Endothelial cell of umbilical vein (primary cell): ENCODE data around the gene ZNF846. TPM values are rescaled to one million over a fixed set of nuclear protein-coding genes. Genes with fewer than 3 reads are reported as not detected.
A peak's percentile ranks its signal among the peaks of the same experiment; 100 is the strongest.

Experiments
- BruUV-seq: library from RNA; stranded (reverse); fragments of 400-500 nt; replicated peaks from 2 replicates; lab custom pipeline; 2021; lab: Mats Ljungman, UMichigan
- CTCF ChIA-PET: fragments of 300-600, 350-600 bp; sonication (Branson Sonifier 250); formaldehyde crosslinking; loops from one replicate; lab custom pipeline; 2021; ENCODE audit warnings: antibody characterized with exemption, inconsistent platforms; lab: Charles Lee
- POLR2A ChIA-PET: fragments of 300-600, 350-600 bp; sonication (Branson Sonifier 250); formaldehyde crosslinking; loops from one replicate; lab custom pipeline; 2021; ENCODE audit warnings: antibody characterized with exemption, inconsistent platforms; lab: Charles Lee
- DNase-seq: peaks from one replicate; pipeline ENCODE4 v3.0.0-alpha.2; 2011; ENCODE audit warnings: low read depth, low spot score
- FAIRE-seq: peaks from 2 replicates; lab custom pipeline; 2011; peaks lifted over from hg19 to GRCh38; lab: Jason Lieb, UNC
- H2AFZ ChIP-seq: 2 replicates; pipeline ENCODE4 v1.6.0; 2012; ENCODE audit warnings: low read depth, low read length, control low read depth, inconsistent platforms
- H3K27ac ChIP-seq: 2 replicates; pipeline ENCODE4 v1.5.1; 2011; ENCODE audit warnings: low read depth, mild to moderate bottlenecking, control low read depth, low read length, moderate library complexity; ENCODE audit not compliant: insufficient read depth
- H3K27me3 ChIP-seq, 2 experiments: 2 replicates each; pipeline versions ENCODE4 v1.6.0 to v1.6.1; 2011; ENCODE audit warnings: low read length in 2 of 2, mixed read lengths in 1 of 2; ENCODE audit not compliant: control insufficient read depth in 2 of 2, insufficient read depth in 2 of 2
- H3K36me3 ChIP-seq, 2 experiments: 2 replicates in 1 of 2; 3 replicates in 1 of 2; pipeline ENCODE4 v1.5.1; 2011; ENCODE audit warnings: low read length in 2 of 2, mild to moderate bottlenecking in 1 of 2, moderate library complexity in 1 of 2; ENCODE audit not compliant: control insufficient read depth in 2 of 2, insufficient read depth in 2 of 2; ENCODE audit errors: extremely low read depth in 1 of 2
- H3K4me1 ChIP-seq: 3 replicates; pipeline ENCODE4 v1.5.1; 2011; ENCODE audit warnings: mild to moderate bottlenecking, low read length; ENCODE audit not compliant: control insufficient read depth, insufficient read depth; ENCODE audit errors: extremely low read depth
- H3K4me2 ChIP-seq: 2 replicates; pipeline ENCODE4 v1.6.1; 2011; ENCODE audit warnings: low read length, control low read depth, mixed read lengths; ENCODE audit not compliant: insufficient read depth
- H3K4me3 ChIP-seq, 3 experiments: fragments of 200-600 bp in 1 of 3; sonication (generic), shearing (Covaris generic) in 1 of 3; replicated peaks in 1 of 3; 2 replicates each; pipeline ENCODE4 v1.5.1; 2011 to 2016; ENCODE audit warnings: control low read depth in 3 of 3, low read length in 3 of 3, mild to moderate bottlenecking in 2 of 3, inconsistent platforms in 1 of 3, low read depth in 1 of 3, moderate library complexity in 1 of 3; ENCODE audit not compliant: insufficient read depth in 1 of 3
- H3K79me2 ChIP-seq: 2 replicates; pipeline ENCODE4 v1.6.0; 2012; ENCODE audit warnings: low read length, inconsistent platforms; ENCODE audit not compliant: control insufficient read depth, insufficient read depth
- H3K9ac ChIP-seq: replicated peaks from 2 replicates; pipeline ENCODE3; 2011; ENCODE audit warnings: low read length, control low read depth; ENCODE audit not compliant: insufficient read depth; ENCODE audit errors: extremely low read depth
- H3K9me1 ChIP-seq: replicated peaks from 3 replicates; pipeline ENCODE4 v1.6.0; 2011; ENCODE audit warnings: mild to moderate bottlenecking, low read length; ENCODE audit not compliant: control insufficient read depth, insufficient read depth; ENCODE audit errors: extremely low read depth
- H3K9me3 ChIP-seq: replicated peaks from 2 replicates; pipeline ENCODE4 v1.5.1; 2012; ENCODE audit warnings: low read length, inconsistent platforms; ENCODE audit not compliant: control insufficient read depth, insufficient read depth
- H4K20me1 ChIP-seq: replicated peaks from 2 replicates; pipeline ENCODE3; 2011; ENCODE audit warnings: mild to moderate bottlenecking, low read length; ENCODE audit not compliant: control insufficient read depth, insufficient read depth; ENCODE audit errors: extremely low read depth
- JUN ChIP-seq: IDR thresholded peaks from 2 replicates; pipeline ENCODE4 v1.6.1; 2011; ENCODE audit warnings: borderline replicate concordance, low read depth; ENCODE audit not compliant: insufficient read length, insufficient read depth
- MAX ChIP-seq: IDR thresholded peaks from 2 replicates; pipeline ENCODE4 v1.6.1; 2011; ENCODE audit not compliant: insufficient read depth, insufficient read length
- MYC ChIP-seq: IDR thresholded peaks from one replicate; pipeline ENCODE4 v1.6.1; 2011; ENCODE audit warnings: mild to moderate bottlenecking, low read depth, low read length
- POLR2A ChIP-seq: IDR thresholded peaks from 2 replicates; pipeline ENCODE4 v1.6.1; 2012; ENCODE audit warnings: low read depth, mild to moderate bottlenecking, control low read depth, low read length
- dilution Hi-C: fragments of 300-500 bp; cut with MboI; formaldehyde crosslinking; loops from one replicate; pipeline ENCODE4 v1.15.0; 2019; ENCODE audit warnings: low sequenced_read_pairs; ENCODE audit not compliant: extremely low pct_ligation_motif_present
- intact Hi-C: fragments of 100-400 bp; cut with micrococcal nuclease; formaldehyde crosslinking; loops from one replicate; pipeline ENCODE4 v1.10.0; 2022
- polyA plus RNA-seq, 4 experiments: library from polyadenylated mRNA; depleted of rRNA in 3 of 4; stranded (reverse) in 3 of 4; unstranded in 1 of 4; fragments of >200 nt; gene quantifications; 2 replicates each; pipeline versions ENCODE4 v1.2.1 to v1.2.3, GENCODE V29; 2011 to 2012; ENCODE audit warnings: missing spikeins in 1 of 4
- total RNA-seq: library from RNA; stranded (reverse); gene quantifications from 2 replicates; pipeline ENCODE4 v1.2.3, GENCODE V29; 2021
- TF ChIP-seq, protein P1 (sequence below), 2 donors: IDR thresholded peaks; 1 replicate in 1 of 2; 2 replicates in 1 of 2; pipeline ENCODE4 v1.5.1; 2011; ENCODE audit warnings: low read length in 2 of 2, mild to moderate bottlenecking in 2 of 2, moderate library complexity in 2 of 2, control low read depth in 1 of 2, inconsistent platforms in 1 of 2, low read depth in 1 of 2; ENCODE audit not compliant: insufficient read depth in 1 of 2; ENCODE audit errors: extremely low read depth in 1 of 2

Gene ZNF846
- total and polyA plus RNA-seq, 2 donors (not counting 3 experiments of a cell fraction or from before 2014, with no cell fraction given) = 3.9 to 8.3 TPM

GRCh38 chr19:9806803-9807202, 38.3 kb upstream of the ZNF846 start:
- POLR2A ChIA-PET = no interaction called here
- Histone ChIP-seq H3K36me3 (peaks cover 13 to 28% of the 10 kb centered on the region in 2 experiments), H3K27ac (no peak overlapping the region), H3K9ac (no peak overlapping the region), H3K4me3 (no peak overlapping the region), H3K27me3 (no peaks in the 10 kb centered on the region), H2AFZ (no peak overlapping the region), H3K79me2 (no peaks in the 10 kb centered on the region), H4K20me1 (no peaks in the 10 kb centered on the region), H3K9me1 (no peaks in the 10 kb centered on the region), H3K4me1 (no peaks in the 10 kb centered on the region), H3K9me3 (no peaks in the 10 kb centered on the region), H3K4me2 (no peak overlapping the region)
- CTCF ChIA-PET = interaction anchor here (0.7 kb wide), 1 partner anchor 181 kb away, joined by 3 read pairs; no protein-coding TSS in a partner anchor
- no TSS peak for BruUV-seq
- dilution Hi-C loops = no loop called here
- FAIRE-seq (no peak), DNase-seq (no peak)
- TF ChIP-seq MAX = no peak
- no peak for TF ChIP-seq JUN
- TF ChIP-seq, protein P1, sequence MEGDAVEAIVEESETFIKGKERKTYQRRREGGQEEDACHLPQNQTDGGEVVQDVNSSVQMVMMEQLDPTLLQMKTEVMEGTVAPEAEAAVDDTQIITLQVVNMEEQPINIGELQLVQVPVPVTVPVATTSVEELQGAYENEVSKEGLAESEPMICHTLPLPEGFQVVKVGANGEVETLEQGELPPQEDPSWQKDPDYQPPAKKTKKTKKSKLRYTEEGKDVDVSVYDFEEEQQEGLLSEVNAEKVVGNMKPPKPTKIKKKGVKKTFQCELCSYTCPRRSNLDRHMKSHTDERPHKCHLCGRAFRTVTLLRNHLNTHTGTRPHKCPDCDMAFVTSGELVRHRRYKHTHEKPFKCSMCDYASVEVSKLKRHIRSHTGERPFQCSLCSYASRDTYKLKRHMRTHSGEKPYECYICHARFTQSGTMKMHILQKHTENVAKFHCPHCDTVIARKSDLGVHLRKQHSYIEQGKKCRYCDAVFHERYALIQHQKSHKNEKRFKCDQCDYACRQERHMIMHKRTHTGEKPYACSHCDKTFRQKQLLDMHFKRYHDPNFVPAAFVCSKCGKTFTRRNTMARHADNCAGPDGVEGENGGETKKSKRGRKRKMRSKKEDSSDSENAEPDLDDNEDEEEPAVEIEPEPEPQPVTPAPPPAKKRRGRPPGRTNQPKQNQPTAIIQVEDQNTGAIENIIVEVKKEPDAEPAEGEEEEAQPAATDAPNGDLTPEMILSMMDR (IDR thresholded peaks at IDR 0.05; ENCODE audit: extremely low read depth in 1 of 2, insufficient read depth in 1 of 2, low read depth in 1 of 2, low read length in 2 of 2) = no peak
- intact Hi-C loops = no loop called here

DNA sequence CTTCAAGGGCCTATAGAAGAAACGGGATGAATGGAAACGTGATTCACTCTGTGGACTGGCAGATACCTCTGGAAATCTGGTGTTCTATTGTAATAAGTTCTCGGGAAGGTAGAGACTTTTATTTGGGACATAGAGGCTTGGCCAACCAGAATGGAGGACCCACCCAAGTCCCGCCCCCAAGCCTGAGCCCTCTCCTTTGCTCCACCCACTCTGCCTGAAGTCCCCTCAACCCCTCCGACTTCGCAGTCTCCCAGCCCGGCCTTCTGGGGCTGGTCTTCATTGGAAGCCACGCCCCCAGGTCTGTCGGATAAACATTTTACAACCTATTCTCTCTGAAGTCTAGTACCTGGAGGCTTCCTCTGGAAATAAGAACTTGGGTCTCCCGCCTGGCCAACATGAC, 33.4 kb upstream of the ZNF846 start:
- dilution Hi-C loops (no loop called here), intact Hi-C loops (no loop called here)
- FAIRE-seq (peak; percentile 31), DNase-seq (no peak)
- Histone ChIP-seq H3K27ac (no peak overlapping the region), H3K79me2 (no peaks in the 10 kb centered on the region), H3K9me1 (no peaks in the 10 kb centered on the region), H3K36me3 (peaks cover 0 to 2% of the 10 kb centered on the region in 2 experiments), H3K9ac (no peak overlapping the region), H3K9me3 (no peaks in the 10 kb centered on the region), H3K4me1 (no peaks in the 10 kb centered on the region), H3K4me2 (no peak overlapping the region), H2AFZ (no peak overlapping the region), H3K27me3 (no peaks in the 10 kb centered on the region), H4K20me1 (no peaks in the 10 kb centered on the region), H3K4me3 (no peak overlapping the region)
- BruUV-seq = no TSS peak
- TF ChIP-seq POLR2A (no peak), JUN (no peak), MYC (no peak)
- ChIA-PET CTCF (interaction anchor here (1.2 kb wide), 1 partner anchor 597 kb away, joined by 3 read pairs; no protein-coding TSS in a partner anchor), POLR2A (no interaction called here)
